Prostate gland (tissue), 2 donors: ENCODE measurements around the gene ZNF488.

Experiments
- POLR2A ChIP-seq: fragments of 450-650 bp; IDR thresholded peaks from one replicate; pipeline ENCODE4 v1.6.1; 2016; ENCODE audit warnings: antibody characterized with exemption, mild to moderate bottlenecking
- POLR2AphosphoS5 ChIP-seq: sonication (generic); formaldehyde crosslinking; IDR thresholded peaks from one replicate; pipeline ENCODE4 v1.6.1; 2017; ENCODE audit warnings: antibody characterized with exemption
- TF ChIP-seq, protein P1 (sequence below), 4 experiments: fragments of 200-600 bp in 2 of 4; fragments of 450-650 bp in 2 of 4; sonication (generic) in 2 of 4; IDR thresholded peaks; 1 replicate in 3 of 4; 2 replicates in 1 of 4; pipeline ENCODE4 v1.5.1; 2016 to 2019; ENCODE audit warnings: antibody characterized with exemption in 4 of 4, mild to moderate bottlenecking in 2 of 4, moderate library complexity in 2 of 4

GRCh38 chr10:47421057-47421952 lies 37.2 kb upstream of the ZNF488 start:
- TF ChIP-seq, protein P1, sequence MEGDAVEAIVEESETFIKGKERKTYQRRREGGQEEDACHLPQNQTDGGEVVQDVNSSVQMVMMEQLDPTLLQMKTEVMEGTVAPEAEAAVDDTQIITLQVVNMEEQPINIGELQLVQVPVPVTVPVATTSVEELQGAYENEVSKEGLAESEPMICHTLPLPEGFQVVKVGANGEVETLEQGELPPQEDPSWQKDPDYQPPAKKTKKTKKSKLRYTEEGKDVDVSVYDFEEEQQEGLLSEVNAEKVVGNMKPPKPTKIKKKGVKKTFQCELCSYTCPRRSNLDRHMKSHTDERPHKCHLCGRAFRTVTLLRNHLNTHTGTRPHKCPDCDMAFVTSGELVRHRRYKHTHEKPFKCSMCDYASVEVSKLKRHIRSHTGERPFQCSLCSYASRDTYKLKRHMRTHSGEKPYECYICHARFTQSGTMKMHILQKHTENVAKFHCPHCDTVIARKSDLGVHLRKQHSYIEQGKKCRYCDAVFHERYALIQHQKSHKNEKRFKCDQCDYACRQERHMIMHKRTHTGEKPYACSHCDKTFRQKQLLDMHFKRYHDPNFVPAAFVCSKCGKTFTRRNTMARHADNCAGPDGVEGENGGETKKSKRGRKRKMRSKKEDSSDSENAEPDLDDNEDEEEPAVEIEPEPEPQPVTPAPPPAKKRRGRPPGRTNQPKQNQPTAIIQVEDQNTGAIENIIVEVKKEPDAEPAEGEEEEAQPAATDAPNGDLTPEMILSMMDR (IDR thresholded peaks at IDR 0.05) = no peak
- TF ChIP-seq POLR2AphosphoS5 = no peak
- TF ChIP-seq POLR2A = no peak
